NT2/D1 (cell line): Measurements from ENCODE around the gene SARDH.

Experiments used
- DNase-seq: peaks from one replicate; pipeline ENCODE4 v3.0.0-alpha.2; 2011; ENCODE audit warnings: low read depth, low spot score
- H3K27me3 ChIP-seq: 2 replicates; pipeline ENCODE4 v1.6.0; 2011; ENCODE audit warnings: mild to moderate bottlenecking; ENCODE audit not compliant: insufficient read length, insufficient read depth
- H3K36me3 ChIP-seq: 2 replicates; pipeline ENCODE4 v1.6.1; 2011; ENCODE audit warnings: mild to moderate bottlenecking, low read length, mixed read lengths; ENCODE audit not compliant: insufficient read depth, insufficient read length
- H3K4me1 ChIP-seq: 2 replicates; pipeline ENCODE4 v1.5.1; 2011; ENCODE audit not compliant: insufficient read depth, insufficient read length
- H3K4me3 ChIP-seq: 2 replicates; pipeline ENCODE4 v1.5.1; 2011; ENCODE audit warnings: low read depth; ENCODE audit not compliant: insufficient read length
- H3K9ac ChIP-seq: 2 replicates; pipeline ENCODE4 v1.6.0; 2011; ENCODE audit warnings: low read depth; ENCODE audit not compliant: insufficient read length
- H3K9me3 ChIP-seq: 2 replicates; pipeline ENCODE4 v1.5.1; 2011; ENCODE audit warnings: mild to moderate bottlenecking, low read length; ENCODE audit not compliant: insufficient read depth
- SUZ12 ChIP-seq: IDR thresholded peaks from 2 replicates; pipeline ENCODE4 v1.6.1; 2011; ENCODE audit not compliant: insufficient read length, insufficient read depth; ENCODE audit errors: extremely low read depth
- YY1 ChIP-seq: IDR thresholded peaks from 2 replicates; pipeline ENCODE4 v1.6.1; 2011; ENCODE audit not compliant: insufficient read length, insufficient read depth
- ZNF274 ChIP-seq: IDR thresholded peaks from 2 replicates; pipeline ENCODE4 v1.6.1; 2011; ENCODE audit warnings: mild to moderate bottlenecking, low read depth, low read length

The SARDH gene

DNA sequence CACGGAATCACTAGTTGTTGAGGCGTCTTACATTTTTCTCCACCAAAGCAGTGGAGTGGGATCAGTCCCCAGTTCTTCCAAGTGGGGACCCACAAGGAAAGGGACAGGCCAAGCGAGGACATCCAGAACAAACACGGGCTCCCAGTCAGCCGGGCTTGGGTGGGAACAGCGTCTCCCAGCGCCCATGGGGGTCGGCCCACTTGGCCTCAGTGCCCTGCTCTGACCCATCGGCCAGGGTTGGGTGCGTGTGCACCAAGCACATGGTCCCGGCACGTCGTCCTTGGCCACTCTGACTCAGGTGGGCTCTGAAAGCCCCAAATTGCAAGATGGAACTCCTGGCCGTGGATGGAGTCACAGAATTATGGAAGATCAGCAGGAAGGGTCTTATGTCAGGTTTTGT is 64.1 kb downstream of the SARDH start:
- Histone ChIP-seq H3K9me3 (no peaks in the 10 kb centered on the region), H3K36me3 (no peaks in the 10 kb centered on the region)

DNA sequence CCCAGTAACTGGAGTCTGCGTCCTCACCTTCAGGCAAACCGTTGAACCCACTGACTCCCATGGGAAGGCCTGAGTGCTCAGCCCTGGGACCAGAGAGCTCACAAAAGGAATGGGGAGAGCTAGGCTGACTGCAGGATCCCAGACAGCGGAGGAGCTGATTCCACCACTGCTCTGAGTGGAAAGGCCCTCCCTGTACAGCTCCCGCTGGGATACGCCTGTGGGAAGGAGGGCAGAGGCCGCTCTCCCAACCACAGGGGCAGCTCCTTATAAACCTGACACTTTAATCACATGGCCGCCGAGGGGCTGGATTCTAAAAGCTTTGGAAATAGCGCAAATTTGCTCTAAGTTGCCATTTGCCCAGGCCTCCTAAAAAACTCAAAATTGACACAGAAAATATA is 64.9 kb downstream of the SARDH start:
- no peaks in the 10 kb centered on the region for H3K27me3 ChIP-seq
- TF ChIP-seq YY1 (no peak), ZNF274 (no peak), SUZ12 (no peak)
- no peaks in the 10 kb centered on the region for H3K36me3 ChIP-seq
- peaks cover 20% of the 10 kb centered on the region for H3K4me1 ChIP-seq
- no peaks in the 10 kb centered on the region for H3K9me3 ChIP-seq
- H3K4me3 ChIP-seq: no peak overlapping the region
- H3K9ac ChIP-seq: no peak overlapping the region
- DNase-seq: no peak

More for the DNA sequence above, 64.1 kb downstream of the SARDH start:
- Histone ChIP-seq H3K9ac (no peak overlapping the region), H3K4me1 (peaks cover 20% of the 10 kb centered on the region), H3K4me3 (no peak overlapping the region), H3K27me3 (no peaks in the 10 kb centered on the region)
- TF ChIP-seq SUZ12 (no peak), ZNF274 (no peak), YY1 (no peak)
- no peak for DNase-seq

DNA sequence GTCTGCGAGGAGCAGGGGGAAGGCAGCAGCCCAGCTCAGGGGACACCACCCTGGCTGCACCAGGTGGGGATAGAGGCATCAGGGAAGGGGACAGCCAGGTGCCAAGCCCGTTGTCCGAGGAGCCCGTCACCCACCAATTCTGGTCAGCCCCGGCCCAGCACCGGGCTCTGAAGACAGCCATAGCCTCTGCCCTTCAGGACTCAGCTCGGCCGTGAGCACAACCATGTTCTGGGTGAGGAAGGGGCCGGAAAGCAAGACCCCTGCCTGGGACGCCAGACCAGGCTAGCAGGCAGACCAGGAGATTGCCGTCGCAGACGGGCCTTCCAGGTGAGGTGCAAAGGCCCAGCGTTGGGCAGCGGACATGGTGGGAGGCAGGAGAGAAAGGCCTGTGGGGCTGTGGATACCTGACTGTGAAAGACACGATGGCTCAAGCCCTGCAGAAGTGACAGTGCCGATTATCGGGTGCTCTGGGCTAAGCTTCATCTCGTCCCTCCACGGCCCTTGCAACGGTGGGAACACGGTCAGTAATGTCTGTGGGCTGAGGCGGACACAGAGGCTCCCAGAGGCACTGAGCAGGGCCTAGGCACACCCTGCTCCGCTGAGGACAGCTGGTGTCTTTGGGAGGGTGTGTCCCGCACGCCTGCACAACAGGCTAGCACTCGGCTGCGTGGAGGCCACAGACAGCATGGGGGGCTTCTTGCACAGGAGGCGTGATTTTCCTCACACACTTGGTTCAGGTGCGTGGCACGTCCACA is 65.5 kb downstream of the SARDH start:
- Histone ChIP-seq H3K27me3 (no peaks in the 10 kb centered on the region), H3K9me3 (no peaks in the 10 kb centered on the region), H3K4me3 (no peak overlapping the region), H3K9ac (peak overlapping the region; percentile 3), H3K4me1 (peaks cover 20% of the 10 kb centered on the region), H3K36me3 (no peaks in the 10 kb centered on the region)
- DNase-seq: no peak
- TF ChIP-seq SUZ12 (no peak), YY1 (no peak), ZNF274 (no peak)

DNA sequence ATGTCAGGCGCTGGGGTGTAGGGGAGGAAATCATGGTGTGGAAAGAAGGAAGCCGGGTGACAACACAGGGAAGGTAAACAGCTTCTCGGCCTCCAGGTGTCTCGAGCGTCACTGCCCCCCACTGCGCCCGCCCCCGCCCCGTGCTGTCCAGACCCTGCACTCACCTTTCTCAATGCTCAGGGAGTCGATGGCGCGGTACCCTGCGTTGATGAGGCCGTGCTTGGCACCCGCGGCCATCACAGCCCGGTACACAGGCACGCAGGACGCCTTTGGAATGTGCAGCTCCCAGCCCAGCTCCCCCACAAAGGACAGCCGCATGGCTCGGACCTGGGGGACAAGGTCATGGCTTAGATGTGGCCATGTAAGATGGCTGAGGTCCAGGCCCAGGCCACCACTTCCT is 66.8 kb downstream of the SARDH start:
- Histone ChIP-seq H3K4me3 (no peak overlapping the region), H3K9me3 (no peaks in the 10 kb centered on the region), H3K36me3 (no peaks in the 10 kb centered on the region), H3K4me1 (peaks cover 20% of the 10 kb centered on the region), H3K27me3 (no peaks in the 10 kb centered on the region), H3K9ac (no peak overlapping the region)
- DNase-seq: no peak
- TF ChIP-seq SUZ12 (no peak), ZNF274 (no peak), YY1 (no peak)

DNA sequence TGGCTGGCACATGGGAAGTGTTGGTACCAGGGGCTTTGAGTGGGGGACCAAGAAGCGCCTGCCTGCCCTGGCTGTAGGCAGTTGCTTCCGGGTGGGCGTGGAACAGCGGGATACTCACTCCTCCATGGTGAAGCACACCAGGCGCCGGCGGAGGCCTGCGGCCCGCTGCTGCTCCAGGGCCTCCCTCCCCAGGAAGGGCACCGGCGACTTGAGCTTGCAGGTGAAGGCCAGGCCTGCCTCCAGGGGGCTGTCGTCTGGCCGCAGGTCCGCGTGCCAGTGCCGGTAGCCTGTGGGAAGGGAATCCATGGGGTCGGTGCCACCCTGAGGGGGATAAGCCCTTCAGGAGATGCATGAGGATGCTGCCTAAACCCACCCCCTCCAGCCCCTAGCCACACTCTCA is 67.7 kb downstream of the SARDH start:
- H3K9me3 ChIP-seq: no peaks in the 10 kb centered on the region
- no peaks in the 10 kb centered on the region for H3K36me3 ChIP-seq
- no peak for DNase-seq
- H3K27me3 ChIP-seq: no peaks in the 10 kb centered on the region
- no peak overlapping the region for H3K9ac ChIP-seq
- TF ChIP-seq YY1: no peak
- TF ChIP-seq ZNF274: no peak
- no peak for TF ChIP-seq SUZ12
- H3K4me1 ChIP-seq: peaks cover 20% of the 10 kb centered on the region
- H3K4me3 ChIP-seq: no peak overlapping the region

DNA sequence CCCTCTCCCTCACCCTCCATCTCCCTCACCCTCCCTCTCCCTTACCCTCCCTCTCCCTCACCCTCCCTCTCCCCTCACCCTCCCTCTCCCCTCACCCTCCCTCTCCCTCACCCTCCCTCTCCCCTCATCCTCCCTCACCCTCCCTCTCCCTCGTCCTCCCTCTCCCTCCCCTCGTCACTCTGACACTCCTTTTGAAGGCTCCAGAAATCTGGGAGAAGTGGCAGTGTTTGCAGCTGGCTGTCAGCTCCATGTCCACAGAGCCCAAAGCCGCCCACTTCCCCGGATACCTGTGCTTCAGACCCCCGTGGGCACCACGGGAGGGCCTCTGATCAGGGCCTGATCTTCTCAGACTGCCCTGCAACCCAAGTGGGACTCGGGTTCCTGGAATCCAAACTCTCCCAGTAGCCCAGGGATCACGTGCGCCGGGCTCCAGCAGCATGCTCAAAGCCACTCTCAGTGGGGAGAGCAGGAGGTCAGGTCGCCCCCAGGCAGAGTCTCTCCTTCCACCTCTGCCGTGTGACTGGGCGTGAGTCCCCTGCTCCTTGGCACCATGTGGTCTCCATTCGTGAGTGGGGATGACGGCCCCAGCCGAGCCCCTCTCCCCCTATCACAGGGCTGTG is 68.9 kb downstream of the SARDH start:
- no peaks in the 10 kb centered on the region for H3K9me3 ChIP-seq
- no peak for DNase-seq
- H3K4me1 ChIP-seq: peaks cover 17% of the 10 kb centered on the region
- H3K4me3 ChIP-seq: no peak overlapping the region
- no peaks in the 10 kb centered on the region for H3K36me3 ChIP-seq
- no peak overlapping the region for H3K9ac ChIP-seq
- TF ChIP-seq SUZ12: no peak
- TF ChIP-seq YY1: no peak
- no peak for TF ChIP-seq ZNF274
- H3K27me3 ChIP-seq: no peaks in the 10 kb centered on the region

DNA sequence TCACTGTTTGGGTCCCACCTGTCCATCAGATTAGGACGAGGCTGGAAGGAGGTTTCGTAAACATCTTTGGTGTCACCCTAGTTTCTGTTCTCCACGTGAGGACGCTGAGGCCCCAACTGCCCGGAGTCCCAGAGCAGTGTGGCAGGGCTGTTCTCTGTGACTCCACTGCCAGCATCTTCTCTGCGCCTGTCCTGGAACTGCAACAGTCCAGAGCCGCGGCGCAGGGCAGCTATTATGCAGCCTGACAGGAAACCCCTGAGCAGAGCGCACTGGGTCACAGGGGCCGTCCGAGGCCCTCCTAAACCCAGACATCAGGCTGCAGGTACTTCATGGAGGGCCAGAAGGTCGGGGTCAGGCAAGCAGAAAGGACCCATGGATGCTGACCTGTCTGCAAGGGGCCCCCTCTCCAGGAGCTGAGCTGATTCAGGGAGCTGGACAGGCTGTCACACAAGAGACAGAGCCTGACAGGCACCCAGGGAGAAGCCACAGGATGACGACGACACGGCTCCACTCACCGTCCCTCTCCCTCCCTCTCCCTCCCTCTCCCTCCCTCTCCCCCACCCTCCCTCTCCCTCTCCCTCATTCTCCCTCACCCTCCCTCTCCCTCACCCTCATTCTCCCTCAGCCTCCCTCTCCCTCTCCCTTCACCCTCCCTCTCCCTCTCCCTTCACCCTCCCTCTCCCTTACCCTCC is 70.2 kb downstream of the SARDH start:
- Histone ChIP-seq H3K9ac (no peak overlapping the region), H3K27me3 (no peaks in the 10 kb centered on the region), H3K9me3 (no peaks in the 10 kb centered on the region), H3K4me3 (no peak overlapping the region), H3K36me3 (no peaks in the 10 kb centered on the region), H3K4me1 (peaks cover 13% of the 10 kb centered on the region)
- no peak for DNase-seq
- TF ChIP-seq SUZ12 (no peak), ZNF274 (no peak), YY1 (no peak)
